Skeletal muscle cell (primary cell): ENCODE measurements around the gene MYADML2.

Experiments
- DNase-seq: peaks from one replicate; pipeline ENCODE4 v3.0.0-alpha.2; 2010; ENCODE audit warnings: low read depth
- H3K4me3 ChIP-seq: 2 replicates; pipeline ENCODE4 v1.5.1; 2011; ENCODE audit warnings: low read depth, mild to moderate bottlenecking, control low read depth, low read length, moderate library complexity

The MYADML2 gene

GRCh38 chr17:81915331-81915730, 31.7 kb downstream of the MYADML2 start:
- DNase-seq, result no peak
- H3K4me3 ChIP-seq, result no peak overlapping the region

- H3K4me3 ChIP-seq, result no peak overlapping the region
- no peak for DNase-seq
These were observed 32.8 kb downstream of the MYADML2 start for GRCh38 chr17:81914103-81914850.

- DNase-seq, result no peak
- H3K4me3 ChIP-seq, result no peak overlapping the region
These were observed 33.5 kb downstream of the MYADML2 start for GRCh38 chr17:81913394-81914102.

- DNase-seq, result no peak
- no peak overlapping the region for H3K4me3 ChIP-seq
These were observed 34.4 kb downstream of the MYADML2 start for GRCh38 chr17:81912441-81913309.

- DNase-seq, result no peak
- no peak overlapping the region for H3K4me3 ChIP-seq
These were observed 35.1 kb downstream of the MYADML2 start for GRCh38 chr17:81911969-81912368.

- peak within 1 kb of the TSS; percentile 87 for H3K4me3 ChIP-seq
- peak; percentile 34 for DNase-seq
These were observed 35.6 kb downstream of the MYADML2 start, which contains the start of gene PCYT2 for GRCh38 chr17:81911277-81911961. Gene PCYT2 (minus strand): TSS chr17:81911399. CDS start chr17:81911355, 44 bp downstream.

GRCh38 chr17:81910840-81911276, 36.2 kb downstream of the MYADML2 start:
- no peak for DNase-seq
- H3K4me3 ChIP-seq, result peak overlapping the region; percentile 87

- peak overlapping the region; percentile 87 for H3K4me3 ChIP-seq
- no peak for DNase-seq
These were observed 36.8 kb downstream of the MYADML2 start for GRCh38 chr17:81909966-81910839.

GRCh38 chr17:81909231-81909630, 37.8 kb downstream of the MYADML2 start:
- no peak overlapping the region for H3K4me3 ChIP-seq
- DNase-seq, result no peak

- DNase-seq, result no peak
- no peak overlapping the region for H3K4me3 ChIP-seq
These were observed 38.2 kb downstream of the MYADML2 start for GRCh38 chr17:81908793-81909192.

- no peak overlapping the region for H3K4me3 ChIP-seq
- DNase-seq, result no peak
These were observed 39.6 kb downstream of the MYADML2 start for GRCh38 chr17:81907219-81908145.

GRCh38 chr17:81906476-81907218, 40.4 kb downstream of the MYADML2 start:
- DNase-seq, result no peak
- H3K4me3 ChIP-seq, result no peak overlapping the region

GRCh38 chr17:81905993-81906392, 41.0 kb downstream of the MYADML2 start:
- no peak overlapping the region for H3K4me3 ChIP-seq
- no peak for DNase-seq

GRCh38 chr17:81905424-81905875, 41.6 kb downstream of the MYADML2 start:
- no peak overlapping the region for H3K4me3 ChIP-seq
- no peak for DNase-seq

GRCh38 chr17:81904600-81905423, 42.2 kb downstream of the MYADML2 start:
- H3K4me3 ChIP-seq, result no peak overlapping the region
- no peak for DNase-seq
